NCI-H2227 (cell line): Measurements from ENCODE around the gene ULBP3.

ENCODE experiments used
- DNase-seq: peaks from one replicate; lab custom pipeline; 2025; ENCODE audit not compliant: unreplicated experiment; lab: John Stamatoyannopoulos, UW

ULBP3 gene

GRCh38 chr6:150068720-150069648, at the start of gene ULBP3:
ULBP3 (minus strand) TSS chr6:150069121; CDS start chr6:150069066, 55 bp downstream.
- peak; percentile 82 for DNase-seq

GRCh38 chr6:150118627-150119026, 49.7 kb upstream of the ULBP3 start:
- DNase-seq: no peak

GRCh38 chr6:150118203-150118602, 49.3 kb upstream of the ULBP3 start:
- DNase-seq: no peak

- no peak for DNase-seq
These were observed 47.4 kb upstream of the ULBP3 start for GRCh38 chr6:150116200-150116800.

- no peak for DNase-seq
These were observed 46.8 kb upstream of the ULBP3 start for GRCh38 chr6:150115769-150116168.

- DNase-seq: no peak
These were observed 43.3 kb upstream of the ULBP3 start for GRCh38 chr6:150112233-150112632.

- DNase-seq: no peak
These were observed 33.9 kb upstream of the ULBP3 start for GRCh38 chr6:150102750-150103270.

GRCh38 chr6:150100745-150101144, 31.8 kb upstream of the ULBP3 start:
- DNase-seq: no peak

- no peak for DNase-seq
These were observed 31.0 kb upstream of the ULBP3 start for GRCh38 chr6:150099953-150100352.

GRCh38 chr6:150099546-150099945, 30.6 kb upstream of the ULBP3 start:
- no peak for DNase-seq

- DNase-seq: no peak
These were observed 29.2 kb upstream of the ULBP3 start for GRCh38 chr6:150098155-150098554.

GRCh38 chr6:150093397-150093796, 24.5 kb upstream of the ULBP3 start:
- no peak for DNase-seq

- no peak for DNase-seq
These were observed 22.6 kb upstream of the ULBP3 start for GRCh38 chr6:150091476-150091875.

GRCh38 chr6:150090328-150090727, 21.4 kb upstream of the ULBP3 start:
- no peak for DNase-seq

GRCh38 chr6:150088481-150089154, 19.7 kb upstream of the ULBP3 start:
- DNase-seq: no peak

GRCh38 chr6:150087336-150087735, 18.4 kb upstream of the ULBP3 start:
- no peak for DNase-seq

- no peak for DNase-seq
These were observed 17.1 kb upstream of the ULBP3 start for GRCh38 chr6:150086026-150086425.

GRCh38 chr6:150084426-150084825, 15.5 kb upstream of the ULBP3 start:
- no peak for DNase-seq

- no peak for DNase-seq
These were observed 14.9 kb upstream of the ULBP3 start for GRCh38 chr6:150083839-150084238.

GRCh38 chr6:150081702-150082101, 12.8 kb upstream of the ULBP3 start:
- no peak for DNase-seq

GRCh38 chr6:150079604-150080003, 10.7 kb upstream of the ULBP3 start:
- peak; percentile 1 for DNase-seq

- DNase-seq: no peak
These were observed 9.9 kb upstream of the ULBP3 start for GRCh38 chr6:150078788-150079187.
